ENCODE measurements around the gene LRPAP1.

Gene LRPAP1

DNA sequence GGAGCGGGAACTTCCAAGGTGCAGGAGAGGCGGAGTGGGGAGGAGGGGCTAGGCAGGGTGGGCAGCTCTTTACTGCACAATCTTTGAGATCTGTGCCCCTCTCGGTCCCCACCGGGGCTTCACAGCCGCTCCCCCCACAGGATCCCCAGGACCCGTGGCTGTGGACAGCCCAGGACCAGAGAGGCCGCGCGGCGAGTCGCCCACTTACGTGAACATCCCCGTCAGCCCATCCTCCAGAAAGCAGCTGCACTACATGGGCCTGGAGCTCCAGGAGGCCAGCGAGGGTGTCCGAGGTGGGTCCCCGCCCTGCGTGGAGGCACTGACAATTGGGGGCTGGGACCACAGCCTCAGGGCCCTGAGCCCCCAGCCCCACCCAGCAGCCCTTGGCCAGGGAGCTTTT lies 32.1 kb downstream of the LRPAP1 start:
- DNase-seq (ENCODE audit: low spot score): no peak

DNA sequence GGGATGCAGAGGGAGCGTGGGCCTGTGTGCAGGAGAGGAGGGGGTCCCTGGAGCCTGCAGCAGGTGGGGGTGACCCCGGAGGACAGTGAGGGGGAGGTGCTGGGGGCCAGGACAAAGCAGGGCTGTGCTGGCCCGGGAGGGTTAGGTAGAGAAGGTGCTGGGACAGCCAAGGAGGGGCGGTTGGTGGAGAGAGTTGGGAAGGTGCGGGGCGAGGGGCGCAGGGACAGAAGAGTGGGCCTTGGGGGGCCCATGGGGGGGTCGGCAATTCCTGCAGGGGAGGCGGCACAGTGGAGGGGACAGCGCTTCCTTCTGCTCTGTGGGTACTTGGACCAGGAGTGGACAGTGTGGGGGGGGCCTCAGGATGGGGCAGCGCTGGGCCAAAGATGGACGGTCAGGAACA lies 32.5 kb downstream of the LRPAP1 start:
- no peak for DNase-seq (ENCODE audit: low spot score)

- DNase-seq (ENCODE audit: low spot score): no peak
These were observed 33.2 kb downstream of the LRPAP1 start for GRCh38 chr4:3498901-3499510.

- no peak for DNase-seq (ENCODE audit: low spot score)
These were observed 33.8 kb downstream of the LRPAP1 start for GRCh38 chr4:3498407-3498806.

DNA sequence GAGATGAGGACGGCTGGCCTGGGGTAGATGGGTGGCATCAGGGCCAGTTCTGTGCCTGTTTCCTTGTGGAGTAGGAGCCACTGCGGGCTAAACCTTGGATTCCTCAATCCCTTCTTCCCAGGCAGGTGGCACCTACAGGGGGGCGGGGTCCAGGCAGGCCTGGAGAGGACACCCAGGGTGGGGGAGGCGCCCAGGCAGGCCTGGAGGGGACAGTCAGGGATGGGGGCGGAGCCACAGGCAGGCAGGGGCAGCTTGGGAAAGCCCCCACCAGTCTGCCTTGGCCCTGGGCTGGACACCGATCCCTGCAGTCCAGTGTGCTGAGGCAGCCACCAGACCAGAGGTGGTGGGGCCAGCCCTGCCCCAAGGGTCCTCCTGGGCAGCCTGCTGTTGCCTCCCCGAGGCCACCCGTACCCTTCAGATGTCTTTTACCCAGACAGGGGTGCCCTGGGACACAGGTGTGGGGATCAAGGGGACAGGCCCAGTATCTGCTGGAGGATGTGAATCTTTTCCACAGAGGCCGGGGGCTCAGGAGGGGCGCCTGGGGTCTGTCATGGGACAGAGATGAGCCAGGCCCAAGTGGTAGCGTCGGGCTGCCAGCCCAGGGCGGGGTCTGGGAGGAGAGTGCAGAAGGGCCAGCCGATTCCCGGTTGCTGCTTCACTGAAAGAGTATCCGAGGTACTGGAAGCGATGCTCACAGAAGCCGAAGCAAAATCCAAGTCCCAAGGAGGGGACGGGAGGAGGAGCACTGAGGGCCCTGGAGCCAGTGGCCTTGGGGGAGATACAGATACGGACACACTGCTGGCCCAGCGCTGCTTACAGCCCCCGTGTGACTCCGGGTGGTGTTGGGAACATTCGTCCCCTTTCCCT lies 34.5 kb downstream of the LRPAP1 start:
- DNase-seq (ENCODE audit: low spot score): no peak

GRCh38 chr4:3497095-3497494 lies 35.1 kb downstream of the LRPAP1 start:
- DNase-seq (ENCODE audit: low spot score): no peak

GRCh38 chr4:3496021-3496420 lies 36.2 kb downstream of the LRPAP1 start:
- no peak for DNase-seq (ENCODE audit: low spot score)

DNA sequence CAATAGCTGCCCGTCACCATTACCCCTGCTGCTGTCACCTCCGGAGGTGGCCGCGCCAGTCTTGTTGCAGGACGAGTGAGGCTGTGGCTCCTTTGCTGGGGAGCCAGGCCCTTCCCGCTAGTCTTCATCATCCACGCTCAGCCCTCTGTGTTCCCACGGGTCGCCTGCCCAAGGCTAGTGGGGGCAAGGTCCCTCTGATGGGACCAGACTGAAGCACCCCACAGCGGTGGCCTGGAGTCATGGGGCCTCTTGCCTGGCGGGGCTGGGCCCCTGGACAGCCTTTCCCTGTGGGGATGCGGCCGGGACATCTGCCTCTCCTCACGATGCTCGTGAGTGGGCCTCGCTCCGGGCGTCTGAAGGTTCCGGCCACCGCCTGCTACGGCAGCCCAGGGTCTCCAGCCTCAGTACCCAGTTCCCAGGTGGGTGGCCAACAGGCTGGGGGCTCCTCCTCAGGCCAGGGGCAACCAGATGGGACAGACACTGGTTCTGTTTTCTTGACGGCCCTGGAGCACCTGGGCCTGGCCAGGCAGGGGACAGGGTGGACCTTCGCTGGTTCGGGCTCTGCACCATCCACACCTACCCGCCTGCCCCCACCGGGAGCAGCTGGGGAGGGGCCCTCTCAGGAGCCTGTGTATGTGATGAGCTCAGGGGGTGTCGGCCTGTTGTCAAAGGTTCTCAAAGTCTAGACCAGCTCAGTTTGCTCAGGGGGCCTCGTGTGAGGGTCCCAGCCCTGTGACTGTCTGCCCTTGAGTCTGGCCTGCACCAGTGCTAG lies 36.8 kb downstream of the LRPAP1 start:
- DNase-seq (ENCODE audit: low spot score): no peak

- DNase-seq (ENCODE audit: low spot score): no peak
These were observed 37.8 kb downstream of the LRPAP1 start for GRCh38 chr4:3494462-3494871.

- DNase-seq (ENCODE audit: low spot score): no peak
These were observed 38.3 kb downstream of the LRPAP1 start for GRCh38 chr4:3493720-3494461.

GRCh38 chr4:3492741-3493719 lies 39.2 kb downstream of the LRPAP1 start:
- no peak for DNase-seq (ENCODE audit: low spot score)

GRCh38 chr4:3491681-3492405 lies 40.4 kb downstream of the LRPAP1 start:
- no peak for DNase-seq (ENCODE audit: low spot score)

- DNase-seq (ENCODE audit: low spot score): no peak
These were observed 42.7 kb downstream of the LRPAP1 start for GRCh38 chr4:3489451-3489962.

GRCh38 chr4:3488820-3489219 lies 43.4 kb downstream of the LRPAP1 start:
- DNase-seq (ENCODE audit: low spot score): no peak

- DNase-seq (ENCODE audit: low spot score): no peak
These were observed 44.4 kb downstream of the LRPAP1 start for GRCh38 chr4:3487861-3488260.

- DNase-seq (ENCODE audit: low spot score): no peak
These were observed 45.4 kb downstream of the LRPAP1 start for GRCh38 chr4:3486541-3487540.

GRCh38 chr4:3485886-3486540 lies 46.2 kb downstream of the LRPAP1 start:
- no peak for DNase-seq (ENCODE audit: low spot score)
